H1 (cell line): ENCODE data around the gene OST4. TPM values are rescaled to one million over a fixed set of nuclear protein-coding genes. Genes with fewer than 3 reads are reported as not detected.

Experiments used
- CTCF ChIA-PET: fragments of 300-600 bp; sonication (Branson Sonifier 250); formaldehyde crosslinking; loops from one replicate; lab custom pipeline; 2021; ENCODE audit not compliant: partially characterized antibody; lab: Charles Lee
- POLR2A ChIA-PET: fragments of 300-600 bp; sonication (Branson Sonifier 250); formaldehyde crosslinking; loops from one replicate; lab custom pipeline; 2021; ENCODE audit warnings: inconsistent platforms; ENCODE audit not compliant: partially characterized antibody; lab: Charles Lee
- DNase-seq, 2 experiments: peaks; one replicate each; pipeline versions ENCODE4 v3.0.0 to v3.0.0-alpha.2; 2010 to 2022; ENCODE audit warnings: low spot score in 2 of 2, low read depth in 1 of 2, mixed read lengths in 1 of 2
- FAIRE-seq: peaks from 2 replicates; lab custom pipeline; 2011; peaks lifted over from hg19 to GRCh38; lab: Jason Lieb, UNC
- H2AFZ ChIP-seq: 2 replicates; pipeline ENCODE4 v1.8.1; 2012; ENCODE audit warnings: low read length, inconsistent platforms
- H2AK5ac ChIP-seq: 2 replicates; pipeline ENCODE4 v1.6.1; 2013; ENCODE audit warnings: low read depth, low read length
- H2BK120ac ChIP-seq: replicated peaks from 2 replicates; pipeline ENCODE3; 2013; ENCODE audit warnings: low read depth, low read length, inconsistent platforms
- H2BK12ac ChIP-seq: 2 replicates; pipeline ENCODE4 v1.6.1; 2013; ENCODE audit warnings: low read depth, low read length
- H2BK15ac ChIP-seq: 2 replicates; pipeline ENCODE4 v1.6.1; 2013; ENCODE audit warnings: low read length
- H2BK20ac ChIP-seq: 2 replicates; pipeline ENCODE4 v1.6.1; 2013; ENCODE audit warnings: low read length
- H2BK5ac ChIP-seq: 2 replicates; pipeline ENCODE4 v1.6.1; 2013; ENCODE audit warnings: low read depth, low read length
- H3K14ac ChIP-seq: 2 replicates; pipeline ENCODE4 v1.6.1; 2013; ENCODE audit warnings: inconsistent platforms; ENCODE audit not compliant: insufficient read length
- H3K18ac ChIP-seq: 2 replicates; pipeline ENCODE4 v1.6.1; 2013; ENCODE audit warnings: low read length; ENCODE audit errors: extremely low read depth
- H3K23ac ChIP-seq: 2 replicates; pipeline ENCODE4 v1.6.1; 2013; ENCODE audit warnings: inconsistent platforms; ENCODE audit not compliant: insufficient read length
- H3K23me2 ChIP-seq: 2 replicates; pipeline ENCODE4 v1.6.1; 2013; ENCODE audit warnings: low read depth, low read length
- H3K27ac ChIP-seq: 2 replicates; pipeline ENCODE4 v1.6.1; 2011; ENCODE audit warnings: low read depth, low read length, inconsistent platforms
- H3K27me3 ChIP-seq, 4 experiments: replicated peaks in 1 of 4; 1 replicate in 1 of 4; 2 replicates in 3 of 4; pipeline versions ENCODE4 v1.6.1 to v1.8.1; 2011 to 2013; ENCODE audit warnings: low read length in 3 of 4, mild to moderate bottlenecking in 3 of 4, inconsistent platforms in 2 of 4, mixed read lengths in 2 of 4, moderate library complexity in 1 of 4; ENCODE audit not compliant: control insufficient read depth in 3 of 4, insufficient read depth in 3 of 4; ENCODE audit errors: extremely low read depth in 1 of 4
- H3K36me3 ChIP-seq, 4 experiments: 2 replicates each; pipeline versions ENCODE4 v1.6.1 to v1.8.1; 2011 to 2013; ENCODE audit warnings: mild to moderate bottlenecking in 4 of 4, low read length in 3 of 4, moderate library complexity in 2 of 4, control low read depth in 1 of 4, inconsistent platforms in 1 of 4; ENCODE audit not compliant: insufficient read depth in 4 of 4, control insufficient read depth in 2 of 4
- H3K4ac ChIP-seq: replicated peaks from 2 replicates; pipeline ENCODE3; 2013; ENCODE audit warnings: low read length, low read depth, mixed read lengths, inconsistent platforms; ENCODE audit not compliant: insufficient read length
- H3K4me1 ChIP-seq, 4 experiments: replicated peaks in 1 of 4; 1 replicate in 1 of 4; 2 replicates in 3 of 4; pipeline versions ENCODE4 v1.6.1 to v1.8.1; 2011 to 2013; ENCODE audit warnings: low read length in 3 of 4, inconsistent platforms in 2 of 4, mixed read lengths in 1 of 4; ENCODE audit not compliant: insufficient read depth in 4 of 4, control insufficient read depth in 3 of 4
- H3K4me2 ChIP-seq, 2 experiments: 2 replicates each; pipeline versions ENCODE4 v1.6.1 to v1.8.1; 2011 to 2013; ENCODE audit warnings: low read depth in 2 of 2, low read length in 2 of 2, control low read depth in 1 of 2, inconsistent platforms in 1 of 2, mild to moderate bottlenecking in 1 of 2; ENCODE audit not compliant: insufficient read depth in 1 of 2
- H3K4me3 ChIP-seq, 4 experiments: fragments of 200-600, 300-600 bp in 1 of 4; sonication (generic), shearing (Covaris generic), sonication (Bioruptor Twin) in 1 of 4; 2 replicates each; pipeline versions ENCODE4 v1.5.1 to v1.8.1; 2011 to 2016; ENCODE audit warnings: low read length in 4 of 4, low read depth in 3 of 4, control low read depth in 2 of 4, inconsistent platforms in 2 of 4, mild to moderate bottlenecking in 2 of 4, mixed read lengths in 1 of 4, moderate library complexity in 1 of 4; ENCODE audit not compliant: insufficient read depth in 2 of 4; ENCODE audit errors: extremely low read depth in 1 of 4
- H3K56ac ChIP-seq: replicated peaks from 2 replicates; pipeline ENCODE3; 2013; ENCODE audit warnings: low read depth, mild to moderate bottlenecking, mixed read lengths, low read length, inconsistent platforms; ENCODE audit not compliant: insufficient read length
- H3K79me1 ChIP-seq: 2 replicates; pipeline ENCODE4 v1.6.1; 2013; ENCODE audit warnings: low read depth, low read length, control low read depth
- H3K79me2 ChIP-seq, 2 experiments: 2 replicates each; pipeline versions ENCODE4 v1.6.1 to v1.8.1; 2012 to 2013; ENCODE audit warnings: low read length in 2 of 2, mild to moderate bottlenecking in 2 of 2, inconsistent platforms in 1 of 2; ENCODE audit not compliant: insufficient read depth in 2 of 2, control insufficient read depth in 1 of 2
- H3K9ac ChIP-seq, 4 experiments: replicated peaks in 1 of 4; 1 replicate in 1 of 4; 2 replicates in 3 of 4; pipeline versions ENCODE4 v1.6.1 to v1.8.1; 2011 to 2013; ENCODE audit warnings: low read depth in 3 of 4, low read length in 3 of 4, control low read depth in 2 of 4, mild to moderate bottlenecking in 2 of 4, moderate library complexity in 2 of 4, inconsistent platforms in 1 of 4; ENCODE audit errors: extremely low read depth in 1 of 4
- H3K9me3 ChIP-seq, 2 experiments: 2 replicates each; pipeline versions ENCODE4 v1.6.1 to v1.8.1; 2012 to 2013; ENCODE audit warnings: mild to moderate bottlenecking in 2 of 2, moderate library complexity in 2 of 2, control low read depth in 1 of 2, inconsistent platforms in 1 of 2, low read depth in 1 of 2, low read length in 1 of 2, mixed read lengths in 1 of 2; ENCODE audit not compliant: insufficient read depth in 2 of 2
- H4K20me1 ChIP-seq, 2 experiments: replicated peaks in 1 of 2; 2 replicates each; pipeline versions ENCODE3 to v1.8.1; 2011 to 2013; ENCODE audit warnings: inconsistent platforms in 2 of 2, low read length in 2 of 2, mild to moderate bottlenecking in 1 of 2; ENCODE audit not compliant: insufficient read depth in 2 of 2, control insufficient read depth in 1 of 2
- H4K5ac ChIP-seq: 2 replicates; pipeline ENCODE4 v1.6.1; 2013; ENCODE audit warnings: low read length, low read depth, mixed read lengths, inconsistent platforms; ENCODE audit not compliant: insufficient read length
- H4K8ac ChIP-seq: 2 replicates; pipeline ENCODE4 v1.8.0; 2013; ENCODE audit warnings: mild to moderate bottlenecking, moderate library complexity, low read length, inconsistent platforms; ENCODE audit not compliant: insufficient read depth; ENCODE audit errors: extremely low read depth
- H4K91ac ChIP-seq: replicated peaks from 2 replicates; pipeline ENCODE3; 2013; ENCODE audit warnings: low read length, mixed read lengths, inconsistent platforms; ENCODE audit not compliant: insufficient read length
- CHD1 ChIP-seq: IDR thresholded peaks from 2 replicates; pipeline ENCODE4 v1.6.1; 2012; ENCODE audit warnings: low read depth, low read length, improper control_type of control experiment
- SP4 ChIP-seq: IDR thresholded peaks from 2 replicates; pipeline ENCODE4 v1.6.1; 2012; ENCODE audit warnings: low read length, inconsistent platforms
- SRF ChIP-seq: IDR thresholded peaks from 2 replicates; pipeline ENCODE4 v1.6.1; 2011; ENCODE audit warnings: mild to moderate bottlenecking, low read depth, low read length, moderate library complexity
- TAF7 ChIP-seq: optimal IDR thresholded peaks from 2 replicates; pipeline ENCODE3; 2011; ENCODE audit warnings: low read depth, mild to moderate bottlenecking, inconsistent platforms, low read length, moderate library complexity, borderline replicate concordance
- WGBS, 2 experiments: shearing (Covaris generic) in 1 of 2; methylation state at CpG; one replicate each; pipeline versions ENCODE4 v1.1.6 to v1.1.7; 2013 to 2015; ENCODE audit warnings: low lambda C conversion rate in 2 of 2, mixed read lengths in 2 of 2, inconsistent platforms in 1 of 2, low coverage in 1 of 2, missing lambda C conversion rate in 1 of 2; ENCODE audit not compliant: insufficient replicate concordance in 2 of 2, insufficient coverage in 1 of 2, insufficient read length in 1 of 2; ENCODE audit errors: extremely low coverage in 1 of 2, missing lambda C conversion rate in 1 of 2; 5-methylcytosine and 5-hydroxymethylcytosine counted together
- polyA plus RNA-seq, 7 experiments: library from polyadenylated mRNA; depleted of rRNA in 3 of 7; stranded (reverse) in 5 of 7; unstranded in 2 of 7; fragments of >200 nt in 5 of 7; fragments of 200-250 nt in 2 of 7; gene quantifications; 1 replicate in 5 of 7; 2 replicates in 1 of 7; 4 replicates in 1 of 7; pipeline versions ENCODE4 v1.2.1 to v1.2.3, GENCODE V29; 2011 to 2013; ENCODE audit warnings: missing spikeins in 2 of 7, mixed read lengths in 2 of 7
- total RNA-seq: library from RNA; stranded (reverse); fragmentation: NEBNext Ultra II Directional; extraction: Animal tissue kit (Norgen Biotek cat#: 25700); gene quantifications from 2 replicates; pipeline ENCODE4 v1.2.1, GENCODE V29; 2021

Gene OST4
- total and polyA plus RNA-seq, 2 of the 8 experiments (the other 6 are each of a cell fraction or from before 2014, with no cell fraction given): 225 to 865 TPM

- Histone ChIP-seq H3K14ac (no peak overlapping the region), H3K4ac (no peak overlapping the region), H3K9ac (no peak overlapping the region), H2AK5ac (no peak overlapping the region), H3K18ac (no peak overlapping the region), H3K79me1 (no peaks in the 10 kb centered on the region; the same call in 1 of the 2 replicates), H3K79me2 (no peaks in the 10 kb centered on the region), H2BK15ac (no peak overlapping the region), H3K4me1 (no peaks in the 10 kb centered on the region), H2BK120ac (no peak overlapping the region), H4K5ac (no peak overlapping the region), H3K23me2 (no peaks in the 10 kb centered on the region), H4K8ac (no peak overlapping the region), H3K36me3 (peaks cover 22 to 55% (median 42%) of the 10 kb centered on the region in 4 experiments; a peak in 7 of 8 replicates), H4K91ac (no peak overlapping the region), H3K4me3 (no peak overlapping the region), H3K23ac (no peak overlapping the region), H3K56ac (no peak overlapping the region), H3K27me3 (no peaks in the 10 kb centered on the region), H3K27ac (no peak overlapping the region), H4K20me1 (peaks cover 2 to 6% of the 10 kb centered on the region in 2 experiments), H2BK20ac (no peak overlapping the region), H3K9me3 (no peaks in the 10 kb centered on the region), H3K4me2 (no peak overlapping the region), H2BK5ac (no peak overlapping the region), H2AFZ (no peak overlapping the region), H2BK12ac (no peak overlapping the region)
- FAIRE-seq (no peak), DNase-seq (no peak)
- CTCF ChIA-PET: interaction anchor here (0.6 to 7.3 kb wide), 5 partner anchors 10 to 194 kb away, joined by 3 to 41 read pairs (median 3); no protein-coding TSS in a partner anchor
- 74% methylated on average over 6 of the region's 6 CpGs; no CpG with 5 or more reads in 1 of the 2 experiments for WGBS, 2 experiments
- TF ChIP-seq SRF (no peak), TAF7 (no peak), CHD1 (no peak), SP4 (no peak)
- POLR2A ChIA-PET: interaction anchor here (0.8 to 6.0 kb wide), 7 partner anchors 8 to 29 kb away, joined by 3 to 42 read pairs (median 4); partner anchors contain the start of gene AGBL5
These were observed 32.0 kb downstream of the OST4 start for GRCh38 chr2:27039426-27039825.
